Measurements from ENCODE around the gene THSD4.

THSD4 gene

DNA sequence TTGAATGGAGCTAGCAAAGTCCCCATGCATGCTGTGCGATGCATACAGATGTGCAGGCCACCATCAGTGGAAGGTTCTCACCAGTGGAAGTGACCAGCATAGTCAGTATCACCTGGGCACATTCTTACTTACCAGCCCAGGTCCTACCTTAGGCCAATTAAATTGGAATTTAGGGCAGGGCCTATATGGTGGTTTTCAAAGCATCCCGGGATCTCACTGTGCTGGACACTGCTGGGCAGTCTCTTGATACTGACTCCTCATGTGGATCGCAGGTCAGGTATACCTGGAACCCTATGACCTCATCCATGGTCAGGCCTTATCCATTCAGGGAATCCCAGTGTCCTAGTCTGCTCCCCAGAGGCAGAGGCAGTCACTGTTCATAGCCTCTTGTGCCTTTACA is 358.5 kb downstream of the THSD4 start:
- Histone ChIP-seq H3K9ac (ENCODE audit: low read depth in 1 of 2, low read length in 2 of 2) (no peak overlapping the region), H3K27ac (ENCODE audit: low read depth, low read length) (no peak overlapping the region), H3K9me3 (ENCODE audit: control insufficient read depth in 1 of 2, low read length in 2 of 2) (no peaks in the 10 kb centered on the region), H3K36me3 (ENCODE audit: control insufficient read depth in 1 of 2, insufficient read depth in 2 of 2, low read length in 2 of 2) (no peaks in the 10 kb centered on the region), H3K4me1 (ENCODE audit: control insufficient read depth in 1 of 2, insufficient read depth in 2 of 2, low read length in 2 of 2) (no peaks in the 10 kb centered on the region), H3K4me3 (ENCODE audit: low read depth in 1 of 2, low read length in 2 of 2) (no peak overlapping the region), H3K27me3 (ENCODE audit: control insufficient read depth in 1 of 2, insufficient read depth in 2 of 2, low read length in 2 of 2) (no peaks in the 10 kb centered on the region)

DNA sequence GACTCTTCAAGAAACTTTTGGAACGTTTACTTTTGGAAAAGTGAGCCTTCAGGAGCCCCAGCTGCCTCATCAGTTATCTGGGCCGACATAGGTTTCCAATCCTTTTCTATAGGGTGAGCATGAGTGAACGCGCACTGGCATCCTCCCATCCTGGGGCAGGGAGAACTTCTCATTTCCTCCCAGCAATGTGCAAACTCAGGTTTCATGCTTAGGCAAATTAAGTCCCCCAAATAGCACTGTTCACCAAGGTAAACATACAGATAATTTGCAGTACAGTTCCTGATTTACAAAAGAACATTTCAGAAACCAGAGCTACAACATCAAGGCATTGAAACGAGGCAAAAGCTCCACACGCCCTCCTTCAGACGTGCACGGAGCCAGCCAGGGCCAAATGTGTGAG is 361.6 kb downstream of the THSD4 start:
- no peak overlapping the region for H3K4me3 ChIP-seq (ENCODE audit: low read depth in 1 of 2, low read length in 2 of 2)
- H3K9ac ChIP-seq (ENCODE audit: low read depth in 1 of 2, low read length in 2 of 2) = no peak overlapping the region
- no peaks in the 10 kb centered on the region for H3K36me3 ChIP-seq (ENCODE audit: control insufficient read depth in 1 of 2, insufficient read depth in 2 of 2, low read length in 2 of 2)
- no peaks in the 10 kb centered on the region for H3K9me3 ChIP-seq (ENCODE audit: control insufficient read depth in 1 of 2, low read length in 2 of 2)
- H3K27ac ChIP-seq (ENCODE audit: low read depth, low read length) = no peak overlapping the region
- H3K27me3 ChIP-seq (ENCODE audit: control insufficient read depth in 1 of 2, insufficient read depth in 2 of 2, low read length in 2 of 2) = no peaks in the 10 kb centered on the region
- H3K4me1 ChIP-seq (ENCODE audit: control insufficient read depth in 1 of 2, insufficient read depth in 2 of 2, low read length in 2 of 2) = no peaks in the 10 kb centered on the region

DNA sequence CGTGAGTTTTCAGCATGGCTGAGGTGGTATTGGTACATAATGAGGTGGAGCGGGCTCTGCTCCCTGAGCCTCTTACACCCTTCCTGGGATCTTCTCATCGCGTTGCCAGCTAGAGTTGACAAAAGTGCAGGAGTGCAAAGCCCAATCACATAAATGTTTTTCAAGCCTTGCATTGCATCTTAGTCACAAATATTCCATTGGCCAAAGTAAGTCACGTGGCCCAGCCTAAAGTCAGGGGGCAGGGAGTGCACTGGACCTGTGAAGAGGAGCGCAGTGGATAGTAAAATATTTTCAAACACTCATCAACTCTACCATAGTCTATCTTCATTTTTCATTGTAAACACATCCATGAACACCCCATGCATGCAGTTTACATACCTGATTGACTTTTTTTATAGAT is 365.3 kb downstream of the THSD4 start:
- Histone ChIP-seq H3K4me1 (ENCODE audit: control insufficient read depth in 1 of 2, insufficient read depth in 2 of 2, low read length in 2 of 2) (no peaks in the 10 kb centered on the region), H3K9ac (ENCODE audit: low read depth in 1 of 2, low read length in 2 of 2) (no peak overlapping the region), H3K9me3 (ENCODE audit: control insufficient read depth in 1 of 2, low read length in 2 of 2) (no peaks in the 10 kb centered on the region), H3K27me3 (ENCODE audit: control insufficient read depth in 1 of 2, insufficient read depth in 2 of 2, low read length in 2 of 2) (no peaks in the 10 kb centered on the region), H3K4me3 (ENCODE audit: low read depth in 1 of 2, low read length in 2 of 2) (no peak overlapping the region), H3K36me3 (ENCODE audit: control insufficient read depth in 1 of 2, insufficient read depth in 2 of 2, low read length in 2 of 2) (no peaks in the 10 kb centered on the region), H3K27ac (ENCODE audit: low read depth, low read length) (no peak overlapping the region)

DNA sequence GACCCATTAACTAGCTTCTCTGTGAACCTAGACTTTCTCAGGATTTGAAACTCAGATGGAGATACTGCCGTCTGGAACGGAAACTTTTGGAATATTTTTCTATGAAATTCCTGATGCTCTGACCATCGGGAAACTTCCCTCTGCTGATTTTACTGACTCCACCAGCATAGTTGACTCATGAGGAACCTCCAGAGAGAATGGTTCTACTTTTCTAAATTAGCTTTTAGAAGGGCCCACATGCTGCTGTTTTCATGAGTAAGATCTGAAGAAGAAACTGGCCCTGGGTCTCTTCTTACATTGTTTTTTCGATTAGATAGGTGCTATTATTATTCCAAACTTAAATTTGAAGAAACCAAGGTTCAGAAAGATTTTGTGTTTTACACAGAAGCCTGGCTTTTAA is 368.8 kb downstream of the THSD4 start:
- no peaks in the 10 kb centered on the region for H3K9me3 ChIP-seq (ENCODE audit: control insufficient read depth in 1 of 2, low read length in 2 of 2)

DNA sequence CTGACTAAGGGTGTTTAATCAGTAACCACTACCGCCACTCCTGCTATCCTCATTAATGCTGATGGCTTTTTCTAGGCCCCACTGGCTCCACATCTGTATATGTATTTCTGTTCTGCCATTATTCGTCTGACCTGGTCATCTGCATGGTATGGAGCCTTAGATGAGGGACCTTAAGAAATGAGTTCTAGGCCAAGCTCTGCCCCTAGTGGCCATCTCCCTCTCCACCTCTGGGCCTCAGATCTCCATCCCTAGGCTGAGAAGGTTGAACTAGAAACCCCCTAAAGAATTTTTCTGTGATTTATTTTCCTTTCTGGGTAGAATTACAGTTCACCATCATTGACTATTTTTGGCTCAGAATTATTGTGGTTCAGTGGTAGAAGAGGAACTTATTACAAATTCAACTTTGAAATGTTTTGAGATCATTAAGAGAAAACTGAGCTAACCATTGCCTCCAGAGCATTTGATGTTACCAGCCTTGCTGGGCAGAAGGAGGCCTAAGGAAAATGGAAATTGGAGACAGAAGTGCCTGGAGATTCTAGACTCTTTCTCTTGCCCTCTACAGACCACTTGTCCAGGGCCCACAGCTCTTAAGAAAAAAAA is 369.9 kb downstream of the THSD4 start:
- Histone ChIP-seq H3K27me3 (ENCODE audit: control insufficient read depth in 1 of 2, insufficient read depth in 2 of 2, low read length in 2 of 2) (no peaks in the 10 kb centered on the region), H3K9me3 (ENCODE audit: control insufficient read depth in 1 of 2, low read length in 2 of 2) (no peaks in the 10 kb centered on the region), H3K36me3 (ENCODE audit: control insufficient read depth in 1 of 2, insufficient read depth in 2 of 2, low read length in 2 of 2) (no peaks in the 10 kb centered on the region), H3K27ac (ENCODE audit: low read depth, low read length) (no peak overlapping the region), H3K4me1 (ENCODE audit: control insufficient read depth in 1 of 2, insufficient read depth in 2 of 2, low read length in 2 of 2) (no peaks in the 10 kb centered on the region), H3K9ac (ENCODE audit: low read depth in 1 of 2, low read length in 2 of 2) (no peak overlapping the region), H3K4me3 (ENCODE audit: low read depth in 1 of 2, low read length in 2 of 2) (no peak overlapping the region)

More for the DNA sequence above, 368.8 kb downstream of the THSD4 start:
- H3K4me3 ChIP-seq (ENCODE audit: low read depth in 1 of 2, low read length in 2 of 2) = no peak overlapping the region
- H3K4me1 ChIP-seq (ENCODE audit: control insufficient read depth in 1 of 2, insufficient read depth in 2 of 2, low read length in 2 of 2) = no peaks in the 10 kb centered on the region
- no peak overlapping the region for H3K9ac ChIP-seq (ENCODE audit: low read depth in 1 of 2, low read length in 2 of 2)
- no peaks in the 10 kb centered on the region for H3K27me3 ChIP-seq (ENCODE audit: control insufficient read depth in 1 of 2, insufficient read depth in 2 of 2, low read length in 2 of 2)
- H3K27ac ChIP-seq (ENCODE audit: low read depth, low read length) = no peak overlapping the region
- no peaks in the 10 kb centered on the region for H3K36me3 ChIP-seq (ENCODE audit: control insufficient read depth in 1 of 2, insufficient read depth in 2 of 2, low read length in 2 of 2)

DNA sequence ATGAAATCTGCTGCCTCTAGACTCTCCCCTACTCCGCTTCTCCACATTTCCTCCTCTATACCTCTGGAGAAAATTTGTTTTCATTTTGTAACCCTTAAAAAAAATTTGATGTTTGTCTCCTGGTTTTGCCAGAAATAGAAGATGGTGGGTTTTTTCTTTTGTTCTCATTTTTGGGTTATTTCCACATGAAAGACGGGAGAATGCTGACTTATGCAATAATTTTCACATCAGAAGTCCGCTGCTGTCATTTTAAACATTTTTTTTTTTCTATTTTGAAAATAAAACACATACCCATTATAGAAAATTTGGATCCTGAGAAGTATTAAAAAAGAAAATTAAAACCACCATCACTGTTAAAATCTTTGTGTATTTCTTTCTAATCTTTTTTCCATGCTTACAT is 374.3 kb downstream of the THSD4 start:
- Histone ChIP-seq H3K9me3 (ENCODE audit: control insufficient read depth in 1 of 2, low read length in 2 of 2) (no peaks in the 10 kb centered on the region), H3K27me3 (ENCODE audit: control insufficient read depth in 1 of 2, insufficient read depth in 2 of 2, low read length in 2 of 2) (no peaks in the 10 kb centered on the region), H3K9ac (ENCODE audit: low read depth in 1 of 2, low read length in 2 of 2) (no peak overlapping the region), H3K27ac (ENCODE audit: low read depth, low read length) (no peak overlapping the region), H3K4me3 (ENCODE audit: low read depth in 1 of 2, low read length in 2 of 2) (no peak overlapping the region), H3K36me3 (ENCODE audit: control insufficient read depth in 1 of 2, insufficient read depth in 2 of 2, low read length in 2 of 2) (no peaks in the 10 kb centered on the region), H3K4me1 (ENCODE audit: control insufficient read depth in 1 of 2, insufficient read depth in 2 of 2, low read length in 2 of 2) (no peaks in the 10 kb centered on the region)

DNA sequence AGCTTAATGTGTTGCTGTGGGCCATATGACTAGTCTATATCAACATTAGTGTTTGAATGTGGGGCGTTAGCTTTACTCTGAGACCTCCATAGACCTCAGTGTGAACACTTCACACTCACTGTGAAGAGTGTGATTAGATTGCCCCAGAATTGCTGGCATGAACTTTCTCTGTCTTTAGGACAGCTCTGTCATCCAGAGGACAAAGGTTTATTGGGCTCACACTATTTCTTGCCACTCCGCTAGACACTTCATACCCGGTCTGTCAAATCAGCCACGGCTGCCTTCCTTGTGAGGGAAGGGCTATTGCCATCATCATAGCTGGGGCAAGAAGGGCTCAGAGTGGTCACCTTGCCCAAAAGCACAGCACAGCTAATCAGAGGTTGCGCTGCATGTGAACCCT is 378.3 kb downstream of the THSD4 start:
- Histone ChIP-seq H3K9me3 (ENCODE audit: control insufficient read depth in 1 of 2, low read length in 2 of 2) (no peaks in the 10 kb centered on the region), H3K27ac (ENCODE audit: low read depth, low read length) (no peak overlapping the region), H3K36me3 (ENCODE audit: control insufficient read depth in 1 of 2, insufficient read depth in 2 of 2, low read length in 2 of 2) (no peaks in the 10 kb centered on the region), H3K4me3 (ENCODE audit: low read depth in 1 of 2, low read length in 2 of 2) (no peak overlapping the region), H3K27me3 (ENCODE audit: control insufficient read depth in 1 of 2, insufficient read depth in 2 of 2, low read length in 2 of 2) (no peaks in the 10 kb centered on the region), H3K9ac (ENCODE audit: low read depth in 1 of 2, low read length in 2 of 2) (no peak overlapping the region), H3K4me1 (ENCODE audit: control insufficient read depth in 1 of 2, insufficient read depth in 2 of 2, low read length in 2 of 2) (no peaks in the 10 kb centered on the region)

DNA sequence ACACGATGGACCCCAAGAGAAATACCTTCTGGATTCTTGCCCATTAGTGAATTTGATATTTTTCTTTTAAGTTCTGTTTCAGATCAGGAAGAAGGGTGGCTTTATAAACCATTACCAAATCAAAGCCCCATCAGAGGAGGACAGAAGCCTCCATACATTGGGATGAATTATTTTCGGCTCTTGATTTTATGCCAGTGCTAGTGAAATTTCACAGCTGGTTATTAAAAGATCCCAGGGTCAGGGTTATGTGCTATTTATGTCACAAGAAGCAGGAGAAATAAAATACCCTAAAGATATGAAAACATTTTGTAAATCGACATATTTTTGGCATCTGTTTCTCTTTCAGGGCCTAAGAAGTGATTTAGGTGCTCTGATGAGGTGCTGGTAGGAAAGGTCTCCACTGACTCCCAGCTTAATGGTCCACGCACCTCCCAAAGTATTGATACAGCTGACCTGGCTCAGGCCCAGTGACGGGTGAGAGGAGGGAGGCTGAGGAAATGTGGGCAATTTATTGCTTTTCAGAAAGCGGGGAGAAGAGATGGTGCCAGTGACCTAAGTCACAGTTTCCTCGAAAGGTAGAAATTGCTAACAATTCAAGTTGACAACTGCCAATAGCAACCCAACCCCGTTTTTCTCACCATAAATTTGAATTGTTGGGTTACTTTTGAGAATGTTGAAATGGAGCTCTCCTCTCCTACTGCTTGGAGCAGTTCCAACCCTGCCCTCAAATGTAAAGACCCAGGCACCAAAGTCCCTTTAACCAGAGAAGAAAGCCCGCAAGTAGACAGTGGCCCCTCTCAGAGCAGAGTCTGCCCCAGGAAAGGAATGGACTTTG is 379.5 kb downstream of the THSD4 start:
- Histone ChIP-seq H3K4me1 (ENCODE audit: control insufficient read depth in 1 of 2, insufficient read depth in 2 of 2, low read length in 2 of 2) (no peaks in the 10 kb centered on the region), H3K4me3 (ENCODE audit: low read depth in 1 of 2, low read length in 2 of 2) (no peak overlapping the region), H3K27ac (ENCODE audit: low read depth, low read length) (no peak overlapping the region), H3K27me3 (ENCODE audit: control insufficient read depth in 1 of 2, insufficient read depth in 2 of 2, low read length in 2 of 2) (no peaks in the 10 kb centered on the region), H3K36me3 (ENCODE audit: control insufficient read depth in 1 of 2, insufficient read depth in 2 of 2, low read length in 2 of 2) (no peaks in the 10 kb centered on the region), H3K9ac (ENCODE audit: low read depth in 1 of 2, low read length in 2 of 2) (no peak overlapping the region), H3K9me3 (ENCODE audit: control insufficient read depth in 1 of 2, low read length in 2 of 2) (no peaks in the 10 kb centered on the region)

DNA sequence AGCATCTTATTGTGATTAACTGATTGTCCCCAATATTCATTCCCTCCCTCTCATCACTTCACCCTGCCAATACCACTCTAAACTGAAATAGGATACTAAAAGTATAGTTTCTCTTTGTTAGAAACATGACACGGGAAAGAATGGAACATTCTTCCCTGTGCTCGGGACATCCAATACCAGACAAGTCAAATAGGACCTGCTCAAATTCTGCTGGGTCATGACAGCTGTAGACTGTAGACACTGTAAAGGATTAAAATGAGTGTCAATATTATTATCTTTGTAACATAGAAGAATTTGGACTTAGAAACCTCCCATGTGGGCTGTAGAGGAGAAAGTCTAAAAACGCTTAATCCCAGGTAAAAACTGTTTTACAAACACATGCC is 380.1 kb downstream of the THSD4 start:
- H3K9ac ChIP-seq (ENCODE audit: low read depth in 1 of 2, low read length in 2 of 2) = no peak overlapping the region
- no peak overlapping the region for H3K4me3 ChIP-seq (ENCODE audit: low read depth in 1 of 2, low read length in 2 of 2)
- H3K27ac ChIP-seq (ENCODE audit: low read depth, low read length) = no peak overlapping the region
- H3K36me3 ChIP-seq (ENCODE audit: control insufficient read depth in 1 of 2, insufficient read depth in 2 of 2, low read length in 2 of 2) = no peaks in the 10 kb centered on the region
- no peaks in the 10 kb centered on the region for H3K27me3 ChIP-seq (ENCODE audit: control insufficient read depth in 1 of 2, insufficient read depth in 2 of 2, low read length in 2 of 2)
- H3K9me3 ChIP-seq (ENCODE audit: control insufficient read depth in 1 of 2, low read length in 2 of 2) = no peaks in the 10 kb centered on the region
- no peaks in the 10 kb centered on the region for H3K4me1 ChIP-seq (ENCODE audit: control insufficient read depth in 1 of 2, insufficient read depth in 2 of 2, low read length in 2 of 2)

DNA sequence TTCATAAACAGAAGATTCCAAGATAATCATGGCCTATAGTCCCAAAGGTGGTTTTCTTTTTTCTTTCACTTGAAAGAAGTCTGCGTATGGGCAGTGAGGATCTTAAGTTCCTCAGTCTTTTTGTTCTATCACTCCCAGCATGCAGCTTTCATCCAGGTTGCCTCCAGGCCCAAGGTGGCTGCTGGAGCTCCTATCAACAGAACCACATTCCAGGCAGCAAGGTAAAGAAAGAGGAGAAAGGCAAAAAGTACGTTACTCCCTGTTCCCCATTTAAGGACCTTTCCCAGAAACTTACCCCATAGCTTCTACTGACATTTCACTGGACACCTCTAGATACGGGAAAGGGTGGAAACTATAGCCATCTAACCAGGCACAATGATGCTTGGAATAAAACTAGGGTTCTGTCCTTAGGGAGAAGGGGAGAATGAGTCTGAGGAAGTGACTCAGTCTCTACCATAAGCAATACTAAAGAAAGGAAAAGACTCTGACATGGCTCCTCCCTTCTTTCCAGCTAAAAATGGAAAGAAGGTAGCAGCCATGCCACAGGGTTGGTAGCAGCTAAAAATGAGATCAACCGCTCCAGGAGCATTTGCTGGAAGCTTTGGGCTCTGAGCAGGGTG is 381.2 kb downstream of the THSD4 start:
- Histone ChIP-seq H3K27ac (ENCODE audit: low read depth, low read length) (no peak overlapping the region), H3K27me3 (ENCODE audit: control insufficient read depth in 1 of 2, insufficient read depth in 2 of 2, low read length in 2 of 2) (no peaks in the 10 kb centered on the region), H3K4me1 (ENCODE audit: control insufficient read depth in 1 of 2, insufficient read depth in 2 of 2, low read length in 2 of 2) (no peaks in the 10 kb centered on the region), H3K36me3 (ENCODE audit: control insufficient read depth in 1 of 2, insufficient read depth in 2 of 2, low read length in 2 of 2) (no peaks in the 10 kb centered on the region), H3K4me3 (ENCODE audit: low read depth in 1 of 2, low read length in 2 of 2) (no peak overlapping the region), H3K9me3 (ENCODE audit: control insufficient read depth in 1 of 2, low read length in 2 of 2) (peaks cover 0 to 5% of the 10 kb centered on the region in 2 donors), H3K9ac (ENCODE audit: low read depth in 1 of 2, low read length in 2 of 2) (no peak overlapping the region)

All from duodenal mucosa (tissue), 2 donors.